ENCODE data around the gene FAM237A. TPM values are rescaled to one million over a fixed set of nuclear protein-coding genes. Genes with fewer than 3 reads are reported as not detected.

FAM237A gene
- total RNA-seq (1 to 10 TPM in 5 of 10 donors, under 1 TPM in 2, not detected in 3; 0.31 to 3.0 (median 2.0) TPM), polyA plus RNA-seq (not detected)
- long read RNA-seq, donor 1 = 0 reads
- long read RNA-seq, donor 2 = 0 reads
- long read RNA-seq, donor 3 = 0 reads

- TF ChIP-seq CTCF (IDR thresholded peaks at IDR 0.05) = no peak
Observed at GRCh38 chr2:206642075-206643025, at the start of gene FAM237A. Gene FAM237A (plus strand): TSS chr2:206642487. CDS start chr2:206644237, 1,750 bp downstream.

DNA sequence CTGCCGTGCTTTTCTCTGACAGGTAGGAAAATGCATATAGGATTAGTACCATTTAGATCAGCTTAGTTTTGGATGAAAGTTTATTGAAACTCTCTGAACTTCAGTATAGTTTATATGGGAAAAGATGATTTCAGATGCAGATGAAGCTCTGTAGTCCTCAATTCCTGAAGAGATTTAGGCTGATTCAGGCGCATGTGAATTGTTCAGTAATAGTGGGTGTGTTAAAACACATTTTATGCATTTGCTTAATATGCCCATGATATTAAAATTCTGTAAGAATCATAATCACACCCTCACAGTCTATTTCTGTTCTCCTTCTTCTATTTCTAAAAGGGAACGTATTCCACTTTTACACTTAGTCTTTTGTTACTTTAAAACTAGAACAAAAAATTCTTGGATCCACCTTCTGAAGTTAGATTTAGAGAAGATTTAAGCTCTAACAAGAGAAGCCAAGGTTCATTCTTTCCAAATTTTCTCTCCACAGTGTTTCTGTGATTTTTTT, 44.5 kb upstream of the FAM237A start:
- TF ChIP-seq CTCF (IDR thresholded peaks at IDR 0.05) = no peak
- DNase-seq = no peak

More at GRCh38 chr2:206642075-206643025, at the start of gene FAM237A:
- peak in 5 of 8 donors; percentile 53 to 75 (median 59) for ATAC-seq
- peaks cover 0 to 42% (median 36%) of the 10 kb centered on the region in 7 donors for H3K27me3 ChIP-seq
- intact Hi-C loops (cut with DNase I) = no loop called here
- H3K27ac ChIP-seq = no peak within 1 kb of the TSS
- H3K4me1 ChIP-seq = peaks cover 0 to 7% (median 5%) of the 10 kb centered on the region in 9 donors
- H3K4me3 ChIP-seq = peak within 1 kb of the TSS in 4 of 10 donors; percentile 15 to 24 (median 23)
- DNase-seq = peak; percentile 7 to 45
- H3K9me3 ChIP-seq = no peaks in the 10 kb centered on the region
- no peaks in the 10 kb centered on the region for H3K36me3 ChIP-seq
- 2 to 3% methylated on average over 56 of the region's 56 CpGs for WGBS, 2 donors

DNA sequence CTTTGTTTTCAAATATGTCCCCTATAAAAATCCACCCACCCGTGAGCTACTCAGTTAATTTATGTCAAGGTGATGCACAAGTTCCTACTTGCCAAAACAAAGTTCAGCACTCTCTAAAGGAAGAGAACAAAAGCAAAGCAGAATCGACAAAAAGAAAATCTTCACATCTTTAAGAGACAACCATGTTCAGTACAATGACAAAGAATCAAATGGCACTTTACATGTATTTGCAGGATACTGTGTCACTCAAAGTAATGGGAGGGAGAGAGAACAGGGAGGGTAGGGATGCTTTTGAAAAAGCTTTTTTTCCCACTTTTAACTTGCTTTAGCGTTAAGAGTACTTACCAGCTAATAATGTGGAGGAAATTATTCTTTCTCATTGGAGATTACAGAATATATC, 39.0 kb upstream of the FAM237A start:
- intact Hi-C loops (cut with DNase I) = no loop called here

More for the DNA sequence above, 44.5 kb upstream of the FAM237A start:
- Histone ChIP-seq H3K4me3 (no peak overlapping the region), H3K27ac (no peak overlapping the region), H3K27me3 (no peaks in the 10 kb centered on the region), H3K4me1 (no peaks in the 10 kb centered on the region), H3K9me3 (no peaks in the 10 kb centered on the region), H3K36me3 (peaks cover 0 to 44% (median 0%) of the 10 kb centered on the region in 9 donors)
- WGBS, 2 donors = 94 to 97% methylated on average over 3 of the region's 3 CpGs
- no peak for ATAC-seq
- intact Hi-C loops (cut with DNase I) = no loop called here

More for the DNA sequence above, 39.0 kb upstream of the FAM237A start:
- Histone ChIP-seq H3K4me1 (no peaks in the 10 kb centered on the region), H3K4me3 (no peak overlapping the region), H3K9me3 (no peaks in the 10 kb centered on the region), H3K27me3 (no peaks in the 10 kb centered on the region), H3K36me3 (peaks cover 0 to 11% (median 0%) of the 10 kb centered on the region in 9 donors), H3K27ac (no peak overlapping the region)
- no peak for TF ChIP-seq CTCF (IDR thresholded peaks at IDR 0.05)
- DNase-seq (no peak), ATAC-seq (no peak)
- WGBS, 2 donors = 88 to 96% methylated on average over 3 of the region's 3 CpGs

Data from heart right ventricle (tissue), 16 donors.